ENCODE measurements around the gene HOXC4. TPM values are rescaled to one million over a fixed set of nuclear protein-coding genes. Genes with fewer than 3 reads are reported as not detected.

Gene HOXC4
- total RNA-seq, 1 donor from 2014 or later = not detected

- intact Hi-C loops (cut with DNase I) = no loop called here
- no peak for DNase-seq
- no peak for ATAC-seq (ENCODE audit: poor library complexity)
Measured at GRCh38 chr12:54048406-54049093, 5.1 kb upstream of the HOXC4 start.

GRCh38 chr12:54049108-54049507 is 4.5 kb upstream of the HOXC4 start:
- intact Hi-C loops (cut with DNase I) = no loop called here
- ATAC-seq (ENCODE audit: poor library complexity) (no peak), DNase-seq (no peak)

GRCh38 chr12:54050482-54050810 is 3.2 kb upstream of the HOXC4 start:
- intact Hi-C loops (cut with DNase I) = no loop called here
- DNase-seq (no peak), ATAC-seq (ENCODE audit: poor library complexity) (no peak)

GRCh38 chr12:54051026-54051842 is 2.4 kb upstream of the HOXC4 start:
- no peak for ATAC-seq (ENCODE audit: poor library complexity)
- intact Hi-C loops (cut with DNase I) = no loop called here
- DNase-seq = no peak

- ATAC-seq (ENCODE audit: poor library complexity) (no peak), DNase-seq (no peak)
- intact Hi-C loops (cut with DNase I) = no loop called here
Measured at GRCh38 chr12:54051874-54052437, 1.7 kb upstream of the HOXC4 start.

- DNase-seq (no peak), ATAC-seq (ENCODE audit: poor library complexity) (no peak)
- intact Hi-C loops (cut with DNase I) = no loop called here
Measured at GRCh38 chr12:54052438-54053002, 1.1 kb upstream of the HOXC4 start.

GRCh38 chr12:54053003-54053750 is 458 bp upstream of the HOXC4 start:
- DNase-seq (no peak), ATAC-seq (ENCODE audit: poor library complexity) (peak; percentile 53)
- intact Hi-C loops (cut with DNase I) = no loop called here

GRCh38 chr12:54054742-54055194 is 1.1 kb downstream of the HOXC4 start:
- DNase-seq = no peak
- no peak for ATAC-seq (ENCODE audit: poor library complexity)
- intact Hi-C loops (cut with DNase I) = no loop called here

GRCh38 chr12:54055552-54055951 is 1.9 kb downstream of the HOXC4 start:
- ATAC-seq (ENCODE audit: poor library complexity) (no peak), DNase-seq (no peak)
- intact Hi-C loops (cut with DNase I) = no loop called here

GRCh38 chr12:54056110-54056509 is 2.5 kb downstream of the HOXC4 start:
- no peak for ATAC-seq (ENCODE audit: poor library complexity)
- intact Hi-C loops (cut with DNase I) = no loop called here
- no peak for DNase-seq

GRCh38 chr12:54058128-54058768 is 4.6 kb downstream of the HOXC4 start:
- DNase-seq (no peak), ATAC-seq (ENCODE audit: poor library complexity) (no peak)
- intact Hi-C loops (cut with DNase I) = no loop called here

GRCh38 chr12:54059668-54060067 is 6.0 kb downstream of the HOXC4 start:
- ATAC-seq (ENCODE audit: poor library complexity) (no peak), DNase-seq (no peak)
- intact Hi-C loops (cut with DNase I) = no loop called here

GRCh38 chr12:54060174-54060974 is 6.7 kb downstream of the HOXC4 start:
- ATAC-seq (ENCODE audit: poor library complexity) (no peak), DNase-seq (no peak)
- intact Hi-C loops (cut with DNase I) = no loop called here

- DNase-seq = no peak
- no peak for ATAC-seq (ENCODE audit: poor library complexity)
- intact Hi-C loops (cut with DNase I) = no loop called here
Measured at GRCh38 chr12:54060975-54061778, 7.5 kb downstream of the HOXC4 start.

- ATAC-seq (ENCODE audit: poor library complexity) = no peak
- intact Hi-C loops (cut with DNase I) = no loop called here
- no peak for DNase-seq
Measured at GRCh38 chr12:54065677-54066076, 12.0 kb downstream of the HOXC4 start.

- DNase-seq = no peak
- intact Hi-C loops (cut with DNase I) = no loop called here
- no peak for ATAC-seq (ENCODE audit: poor library complexity)
Measured at GRCh38 chr12:54066408-54066807, 12.8 kb downstream of the HOXC4 start.

GRCh38 chr12:54068418-54069070 is 14.9 kb downstream of the HOXC4 start:
- DNase-seq (no peak), ATAC-seq (ENCODE audit: poor library complexity) (no peak)
- intact Hi-C loops (cut with DNase I) = no loop called here

Measured in Right ventricle myocardium superior (tissue), 1 donor.